Measurements from ENCODE around the gene BLM. TPM values are rescaled to one million over a fixed set of nuclear protein-coding genes. Genes with fewer than 3 reads are reported as not detected.
A peak's percentile ranks its signal among the peaks of the same experiment; 100 is the strongest.
"Not testable (repeated sequence)": the region's sequence is repeated elsewhere in the genome, so short reads cannot be mapped to it uniquely, and the experiment has no call there.

Gene BLM
- total and polyA plus RNA-seq, 2 donors = 13.2 to 25.6 TPM

DNA sequence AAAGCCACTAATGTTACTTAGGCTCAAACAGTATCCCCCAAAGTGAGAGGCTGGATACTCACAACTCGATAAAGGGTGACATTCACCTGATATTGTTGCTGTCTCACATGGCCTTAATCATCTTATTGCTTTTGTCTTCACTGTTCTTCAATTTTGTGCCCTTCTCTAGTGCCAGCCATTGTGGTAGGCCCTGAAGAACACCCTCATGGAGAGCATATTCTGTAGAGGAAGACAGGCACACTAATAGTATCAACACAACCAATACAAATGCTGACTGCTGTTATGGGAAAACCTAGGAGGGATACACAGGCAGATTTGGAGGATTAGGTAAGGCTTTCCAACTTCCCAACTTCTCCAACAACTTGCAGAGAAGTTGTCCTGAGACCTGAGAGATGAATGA is 4.1 kb upstream of the BLM start:
- Histone ChIP-seq H3K4me3 (ENCODE audit: low read length in 2 of 2) (no peak overlapping the region), H3K36me3 (ENCODE audit: control insufficient read depth in 2 of 2, insufficient read depth in 2 of 2, low read length in 1 of 2) (peaks cover 0 to 4% of the 10 kb centered on the region in 2 donors), H3K9me3 (ENCODE audit: control insufficient read depth in 2 of 2, insufficient read depth in 1 of 2, low read length in 1 of 2) (no peaks in the 10 kb centered on the region), H3K27ac (ENCODE audit: low read depth in 1 of 2, low read length in 1 of 2) (no peak overlapping the region), H3K4me1 (ENCODE audit: control insufficient read depth in 2 of 2, insufficient read depth in 2 of 2, low read length in 2 of 2) (peaks cover 20 to 25% of the 10 kb centered on the region in 2 donors), H3K27me3 (ENCODE audit: control insufficient read depth in 2 of 2, insufficient read depth in 1 of 2, low read length in 1 of 2) (no peaks in the 10 kb centered on the region)
- 97% methylated on average over 1 of the region's 1 CpG for WGBS
- no peak for DNase-seq (ENCODE audit: low read depth in 6 of 9, low spot score in 9 of 9)

DNA sequence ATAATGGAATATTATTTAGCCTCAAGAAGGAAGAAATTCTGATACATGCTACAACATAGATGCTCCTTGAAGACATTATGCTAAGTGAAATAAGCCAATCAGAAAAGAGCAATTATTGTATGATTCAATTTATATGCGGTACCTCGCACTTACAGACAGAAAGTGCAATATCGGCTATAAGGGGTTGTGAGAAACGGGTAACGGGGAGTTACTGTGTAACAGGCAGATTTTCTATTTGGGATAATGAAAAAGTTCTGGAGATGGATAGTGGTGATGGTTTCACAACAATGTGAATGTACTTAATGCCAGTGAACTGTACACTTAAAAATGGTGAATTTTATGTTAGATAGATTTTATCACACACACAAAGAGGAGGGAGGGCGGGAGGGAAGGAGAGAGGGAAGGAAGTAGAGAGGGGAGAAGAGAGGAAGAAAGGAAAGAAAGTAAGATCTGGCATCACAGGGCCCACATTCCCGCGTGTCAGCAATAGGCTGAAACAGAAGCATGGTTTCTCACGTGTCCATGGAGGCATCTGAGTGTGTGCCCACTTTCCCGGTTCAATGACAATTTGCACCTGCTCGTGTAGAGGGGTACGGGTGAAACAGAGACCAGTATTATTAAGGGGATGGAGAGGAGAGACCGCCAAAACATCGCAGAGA is 700 bp upstream of the BLM start:
- H3K27ac ChIP-seq (ENCODE audit: low read depth in 1 of 2, low read length in 1 of 2) = peak overlapping the region; percentile 99 to 100
- WGBS = 16% methylated on average over 14 of the region's 14 CpGs
- DNase-seq (ENCODE audit: low read depth in 6 of 9, low spot score in 9 of 9) = peak in 1 of 9 donors; percentile 24
- H3K27me3 ChIP-seq (ENCODE audit: control insufficient read depth in 2 of 2, insufficient read depth in 1 of 2, low read length in 1 of 2) = no peaks in the 10 kb centered on the region
- H3K4me1 ChIP-seq (ENCODE audit: control insufficient read depth in 2 of 2, insufficient read depth in 2 of 2, low read length in 2 of 2) = peaks cover 12 to 14% of the 10 kb centered on the region in 2 donors
- peak overlapping the region; percentile 91 to 94 for H3K4me3 ChIP-seq (ENCODE audit: low read length in 2 of 2)
- peaks cover 0 to 4% of the 10 kb centered on the region in 2 donors for H3K36me3 ChIP-seq (ENCODE audit: control insufficient read depth in 2 of 2, insufficient read depth in 2 of 2, low read length in 1 of 2)
- no peaks in the 10 kb centered on the region for H3K9me3 ChIP-seq (ENCODE audit: control insufficient read depth in 2 of 2, insufficient read depth in 1 of 2, low read length in 1 of 2)

DNA sequence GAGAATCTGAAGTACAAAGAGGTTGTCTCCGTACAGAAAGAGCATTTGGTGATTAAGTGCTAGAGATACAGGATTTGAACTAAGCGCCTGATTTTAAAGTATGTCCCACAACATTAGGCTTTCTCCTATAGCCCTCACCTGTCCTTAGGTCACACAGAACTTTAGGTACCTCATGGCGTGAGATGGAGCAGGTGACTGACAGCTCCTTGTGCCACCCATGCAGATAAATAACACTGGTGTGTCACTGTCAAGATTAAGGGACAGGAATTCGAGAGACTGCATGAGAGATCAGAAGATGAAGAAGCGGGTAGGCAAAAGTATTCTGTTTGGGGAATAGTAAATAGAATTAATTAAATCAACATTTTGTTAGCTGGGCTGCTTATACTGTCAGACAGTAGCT is 1.1 kb downstream of the BLM start:
- DNase-seq (ENCODE audit: low read depth in 6 of 9, low spot score in 9 of 9) = no peak
- no peaks in the 10 kb centered on the region for H3K27me3 ChIP-seq (ENCODE audit: control insufficient read depth in 2 of 2, insufficient read depth in 1 of 2, low read length in 1 of 2)
- WGBS = 55% methylated on average over 5 of the region's 5 CpGs
- H3K27ac ChIP-seq (ENCODE audit: low read depth in 1 of 2, low read length in 1 of 2) = no peak overlapping the region
- H3K4me3 ChIP-seq (ENCODE audit: low read length in 2 of 2) = peak overlapping the region; percentile 91 to 94
- H3K4me1 ChIP-seq (ENCODE audit: control insufficient read depth in 2 of 2, insufficient read depth in 2 of 2, low read length in 2 of 2) = peaks cover 12% of the 10 kb centered on the region in 2 donors
- H3K9me3 ChIP-seq (ENCODE audit: control insufficient read depth in 2 of 2, insufficient read depth in 1 of 2, low read length in 1 of 2) = no peaks in the 10 kb centered on the region
- peaks cover 0 to 2% of the 10 kb centered on the region in 2 donors for H3K36me3 ChIP-seq (ENCODE audit: control insufficient read depth in 2 of 2, insufficient read depth in 2 of 2, low read length in 1 of 2)

DNA sequence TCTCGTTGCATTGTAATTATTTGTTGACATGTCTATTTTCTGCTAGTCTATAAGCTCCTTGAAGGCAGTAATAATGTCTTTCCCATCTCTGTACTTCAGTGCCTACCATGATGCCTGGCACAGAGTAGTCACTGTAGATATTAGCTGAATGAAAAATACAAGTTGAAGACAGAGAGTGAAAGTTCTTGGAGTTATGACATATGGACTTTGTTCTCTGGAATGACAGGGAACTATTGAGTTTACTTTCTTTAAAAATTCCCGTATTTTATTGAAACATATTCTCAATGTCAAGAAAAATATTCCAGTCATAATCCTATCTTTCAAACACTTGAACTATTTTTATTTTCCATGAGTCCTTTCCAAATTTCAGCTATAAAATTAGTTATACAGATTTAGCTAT is 3.0 kb downstream of the BLM start:
- 98% methylated on average over 2 of the region's 2 CpGs for WGBS
- no peak for DNase-seq (ENCODE audit: low read depth in 6 of 9, low spot score in 9 of 9)
- Histone ChIP-seq H3K4me1 (ENCODE audit: control insufficient read depth in 2 of 2, insufficient read depth in 2 of 2, low read length in 2 of 2) (peaks cover 12% of the 10 kb centered on the region in 2 donors), H3K27me3 (ENCODE audit: control insufficient read depth in 2 of 2, insufficient read depth in 1 of 2, low read length in 1 of 2) (no peaks in the 10 kb centered on the region), H3K4me3 (ENCODE audit: low read length in 2 of 2) (no peak overlapping the region), H3K9me3 (ENCODE audit: control insufficient read depth in 2 of 2, insufficient read depth in 1 of 2, low read length in 1 of 2) (no peaks in the 10 kb centered on the region), H3K27ac (ENCODE audit: low read depth in 1 of 2, low read length in 1 of 2) (no peak overlapping the region), H3K36me3 (ENCODE audit: control insufficient read depth in 2 of 2, insufficient read depth in 2 of 2, low read length in 1 of 2) (peaks cover 10 to 11% of the 10 kb centered on the region in 2 donors)

DNA sequence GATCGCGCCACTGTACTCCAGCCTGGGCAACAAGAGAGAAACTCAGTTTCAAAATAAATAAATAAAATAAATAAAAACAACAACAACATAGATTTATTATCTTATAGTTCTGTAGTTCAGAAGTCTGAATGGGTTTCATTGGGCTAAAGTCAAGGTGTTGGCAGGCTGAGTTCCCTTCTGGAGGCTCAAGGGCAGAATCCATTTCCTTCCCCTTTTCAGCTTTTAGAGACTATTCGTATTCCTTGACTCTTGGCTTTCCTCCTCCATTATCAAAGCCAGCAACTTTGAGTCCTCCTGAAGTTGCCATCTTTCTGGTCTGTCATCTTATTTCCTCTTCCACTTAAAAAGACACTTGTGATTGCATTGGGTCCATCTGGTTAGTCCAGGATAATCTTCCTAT is 12.1 kb downstream of the BLM start:
- no peak overlapping the region for H3K4me3 ChIP-seq (ENCODE audit: low read length in 2 of 2)
- no peaks in the 10 kb centered on the region for H3K4me1 ChIP-seq (ENCODE audit: control insufficient read depth in 2 of 2, insufficient read depth in 2 of 2, low read length in 2 of 2)
- DNase-seq (ENCODE audit: low read depth in 6 of 9, low spot score in 9 of 9) = no peak
- WGBS = 83% methylated on average over 3 of the region's 3 CpGs
- H3K9me3 ChIP-seq (ENCODE audit: control insufficient read depth in 2 of 2, insufficient read depth in 1 of 2, low read length in 1 of 2) = no peaks in the 10 kb centered on the region
- H3K27ac ChIP-seq (ENCODE audit: low read depth in 1 of 2, low read length in 1 of 2) = no peak overlapping the region
- H3K36me3 ChIP-seq (ENCODE audit: control insufficient read depth in 2 of 2, insufficient read depth in 2 of 2, low read length in 1 of 2) = peaks cover 7 to 28% of the 10 kb centered on the region in 2 donors
- no peaks in the 10 kb centered on the region for H3K27me3 ChIP-seq (ENCODE audit: control insufficient read depth in 2 of 2, insufficient read depth in 1 of 2, low read length in 1 of 2)

DNA sequence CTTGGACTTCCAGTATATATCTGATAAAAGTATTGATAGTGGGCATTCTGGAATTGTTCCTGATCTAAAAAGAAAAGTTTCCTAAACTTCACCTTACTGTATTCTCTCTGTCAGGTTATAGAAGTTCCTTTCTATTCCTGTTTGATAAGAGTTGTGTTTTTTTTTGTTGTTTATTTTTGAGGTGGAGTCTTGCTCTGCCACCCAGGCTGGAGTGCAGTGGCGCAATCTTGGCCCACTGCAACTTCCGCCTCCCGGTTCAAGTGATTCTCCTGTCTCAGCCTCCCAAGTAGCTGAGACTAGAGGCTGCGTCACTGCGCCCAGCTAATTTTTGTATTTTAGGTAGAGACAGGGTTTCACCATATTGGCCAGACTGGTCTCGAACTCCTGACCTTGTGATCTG is 13.1 kb downstream of the BLM start:
- WGBS = 95% methylated on average over 6 of the region's 6 CpGs
- H3K36me3 ChIP-seq (ENCODE audit: control insufficient read depth in 2 of 2, insufficient read depth in 2 of 2, low read length in 1 of 2) = peaks cover 0 to 18% of the 10 kb centered on the region in 2 donors
- H3K9me3 ChIP-seq (ENCODE audit: control insufficient read depth in 2 of 2, insufficient read depth in 1 of 2, low read length in 1 of 2) = no peaks in the 10 kb centered on the region
- no peak overlapping the region for H3K27ac ChIP-seq (ENCODE audit: low read depth in 1 of 2, low read length in 1 of 2)
- H3K4me3 ChIP-seq (ENCODE audit: low read length in 2 of 2) = no peak overlapping the region
- no peaks in the 10 kb centered on the region for H3K27me3 ChIP-seq (ENCODE audit: control insufficient read depth in 2 of 2, insufficient read depth in 1 of 2, low read length in 1 of 2)
- DNase-seq (ENCODE audit: low read depth in 6 of 9, low spot score in 9 of 9) = no peak
- H3K4me1 ChIP-seq (ENCODE audit: control insufficient read depth in 2 of 2, insufficient read depth in 2 of 2, low read length in 2 of 2) = no peaks in the 10 kb centered on the region

DNA sequence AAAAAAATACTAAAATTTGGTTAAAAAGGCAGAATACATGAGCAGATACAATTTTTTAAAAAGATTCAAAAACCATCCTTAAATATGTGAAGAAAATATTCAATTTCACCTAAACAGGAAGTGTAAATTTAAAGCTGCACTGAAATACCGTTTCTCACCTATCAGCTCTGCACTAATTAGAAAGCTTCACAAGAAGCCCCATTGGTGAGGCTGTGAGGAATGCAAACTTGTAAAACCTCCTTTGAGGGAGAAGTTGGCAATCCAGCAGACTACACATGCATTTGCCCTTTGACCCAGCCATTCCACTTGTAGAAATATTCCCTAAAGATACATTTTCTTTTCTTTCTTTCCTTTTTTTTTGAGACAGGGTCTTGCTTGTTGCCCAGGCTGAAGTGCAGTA is 18.8 kb downstream of the BLM start:
- 51% methylated on average over 1 of the region's 1 CpG for WGBS

DNA sequence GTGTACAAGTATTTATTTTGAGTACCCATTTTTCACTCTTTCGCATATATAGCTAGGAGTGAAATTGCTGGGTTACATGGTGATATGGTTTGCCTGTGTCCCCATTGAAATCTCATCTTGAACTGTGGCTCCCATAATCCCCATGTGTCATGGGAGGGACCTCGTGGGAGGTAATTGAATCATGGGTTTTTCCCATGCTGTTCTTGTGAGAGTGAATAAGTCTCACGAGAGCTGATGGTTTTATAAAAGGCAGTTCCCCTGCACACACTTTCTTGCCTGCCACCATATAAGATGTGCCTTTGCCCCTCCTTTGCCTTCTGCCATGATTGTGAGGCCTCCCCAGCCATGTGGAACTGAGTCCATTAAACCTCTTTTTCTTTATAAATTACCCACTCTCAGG is 23.4 kb downstream of the BLM start:
- not testable (repeated sequence) for H3K27me3 ChIP-seq (ENCODE audit: control insufficient read depth in 2 of 2, insufficient read depth in 1 of 2, low read length in 1 of 2); H3K36me3 ChIP-seq (ENCODE audit: control insufficient read depth in 2 of 2, insufficient read depth in 2 of 2, low read length in 1 of 2); DNase-seq (ENCODE audit: low read depth in 6 of 9, low spot score in 9 of 9); H3K27ac ChIP-seq (ENCODE audit: low read depth in 1 of 2, low read length in 1 of 2); H3K4me3 ChIP-seq (ENCODE audit: low read length in 2 of 2); H3K9me3 ChIP-seq (ENCODE audit: control insufficient read depth in 2 of 2, insufficient read depth in 1 of 2, low read length in 1 of 2); H3K4me1 ChIP-seq (ENCODE audit: control insufficient read depth in 2 of 2, insufficient read depth in 2 of 2, low read length in 2 of 2)
- 93% methylated on average over 3 of the region's 3 CpGs for WGBS

More for the DNA sequence above, 18.8 kb downstream of the BLM start:
- DNase-seq (ENCODE audit: low read depth in 6 of 9, low spot score in 9 of 9) = peak in 1 of 9 donors; percentile 15
- H3K4me1 ChIP-seq (ENCODE audit: control insufficient read depth in 2 of 2, insufficient read depth in 2 of 2, low read length in 2 of 2) = no peaks in the 10 kb centered on the region
- no peak overlapping the region for H3K4me3 ChIP-seq (ENCODE audit: low read length in 2 of 2)
- H3K27ac ChIP-seq (ENCODE audit: low read depth in 1 of 2, low read length in 1 of 2) = no peak overlapping the region
- no peaks in the 10 kb centered on the region for H3K27me3 ChIP-seq (ENCODE audit: control insufficient read depth in 2 of 2, insufficient read depth in 1 of 2, low read length in 1 of 2)
- H3K9me3 ChIP-seq (ENCODE audit: control insufficient read depth in 2 of 2, insufficient read depth in 1 of 2, low read length in 1 of 2) = no peaks in the 10 kb centered on the region
- peaks cover 0 to under 1% of the 10 kb centered on the region in 2 donors for H3K36me3 ChIP-seq (ENCODE audit: control insufficient read depth in 2 of 2, insufficient read depth in 2 of 2, low read length in 1 of 2)

DNA sequence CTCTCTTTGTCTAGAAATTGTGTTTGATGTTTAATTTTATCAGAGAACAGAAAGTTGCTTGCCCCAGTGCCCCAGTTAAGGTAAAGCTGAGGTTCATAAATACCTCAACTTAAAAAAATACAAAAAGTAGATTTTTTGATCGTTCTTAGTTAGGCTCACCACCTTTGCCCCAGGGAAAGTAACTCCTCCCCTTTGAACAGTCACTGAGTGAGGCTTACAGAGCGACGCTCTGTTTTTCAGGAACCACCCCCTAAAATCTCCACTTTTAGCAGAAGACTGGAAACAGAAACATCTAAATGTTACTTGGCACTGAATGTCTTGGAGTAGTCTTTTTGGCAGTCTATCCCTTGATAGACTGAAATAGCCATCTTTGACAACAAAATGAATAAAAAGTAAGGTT is 24.9 kb downstream of the BLM start:
- Histone ChIP-seq H3K4me1 (ENCODE audit: control insufficient read depth in 2 of 2, insufficient read depth in 2 of 2, low read length in 2 of 2) (no peaks in the 10 kb centered on the region), H3K4me3 (ENCODE audit: low read length in 2 of 2) (no peak overlapping the region), H3K9me3 (ENCODE audit: control insufficient read depth in 2 of 2, insufficient read depth in 1 of 2, low read length in 1 of 2) (no peaks in the 10 kb centered on the region), H3K36me3 (ENCODE audit: control insufficient read depth in 2 of 2, insufficient read depth in 2 of 2, low read length in 1 of 2) (no peaks in the 10 kb centered on the region), H3K27ac (ENCODE audit: low read depth in 1 of 2, low read length in 1 of 2) (no peak overlapping the region), H3K27me3 (ENCODE audit: control insufficient read depth in 2 of 2, insufficient read depth in 1 of 2, low read length in 1 of 2) (no peaks in the 10 kb centered on the region)
- 68% methylated on average over 3 of the region's 3 CpGs for WGBS
- DNase-seq (ENCODE audit: low read depth in 6 of 9, low spot score in 9 of 9) = peak in 2 of 9 donors; percentile 12 to 38

All from thymus (tissue), 11 donors.